Subcutaneous abdominal adipose tissue (tissue), 5 donors: ENCODE measurements around the gene PPP1CB.
"Not testable (repeated sequence)": the region's sequence is repeated elsewhere in the genome, so short reads cannot be mapped to it uniquely, and the experiment has no call there.

Experiments used
- H3K27ac ChIP-seq: one replicate; pipeline ENCODE4 v1.7.0; 2013; ENCODE audit warnings: low read depth, mild to moderate bottlenecking, inconsistent platforms, low read length, moderate library complexity
- H3K27me3 ChIP-seq, 5 donors: one replicate each; pipeline ENCODE4 v1.7.0; 2013; ENCODE audit warnings: low read length in 5 of 5, inconsistent platforms in 1 of 5; ENCODE audit not compliant: control insufficient read depth in 5 of 5, insufficient read depth in 4 of 5
- H3K36me3 ChIP-seq, 5 donors: one replicate each; pipeline ENCODE4 v1.7.0; 2013; ENCODE audit warnings: low read length in 5 of 5; ENCODE audit not compliant: control insufficient read depth in 5 of 5, insufficient read depth in 5 of 5
- H3K4me1 ChIP-seq, 5 donors: one replicate each; pipeline ENCODE4 v1.7.0; 2013; ENCODE audit warnings: low read length in 5 of 5, mild to moderate bottlenecking in 3 of 5, moderate library complexity in 1 of 5; ENCODE audit not compliant: control insufficient read depth in 5 of 5, insufficient read depth in 5 of 5
- H3K4me3 ChIP-seq, 5 donors: one replicate each; pipeline ENCODE4 v1.7.0; 2013; ENCODE audit warnings: low read length in 5 of 5, low read depth in 1 of 5
- H3K9ac ChIP-seq, 5 donors: one replicate each; pipeline ENCODE4 v1.7.0; 2013; ENCODE audit warnings: low read length in 5 of 5, mild to moderate bottlenecking in 4 of 5, moderate library complexity in 3 of 5
- H3K9me3 ChIP-seq, 5 donors: one replicate each; pipeline ENCODE4 v1.7.0; 2013; ENCODE audit warnings: low read length in 5 of 5; ENCODE audit not compliant: control insufficient read depth in 5 of 5
- donor health status: healthy.
- donor health status: healthy.
- donor health status: healthy.
- donor health status: healthy.
- donor health status: healthy.

The PPP1CB gene

DNA sequence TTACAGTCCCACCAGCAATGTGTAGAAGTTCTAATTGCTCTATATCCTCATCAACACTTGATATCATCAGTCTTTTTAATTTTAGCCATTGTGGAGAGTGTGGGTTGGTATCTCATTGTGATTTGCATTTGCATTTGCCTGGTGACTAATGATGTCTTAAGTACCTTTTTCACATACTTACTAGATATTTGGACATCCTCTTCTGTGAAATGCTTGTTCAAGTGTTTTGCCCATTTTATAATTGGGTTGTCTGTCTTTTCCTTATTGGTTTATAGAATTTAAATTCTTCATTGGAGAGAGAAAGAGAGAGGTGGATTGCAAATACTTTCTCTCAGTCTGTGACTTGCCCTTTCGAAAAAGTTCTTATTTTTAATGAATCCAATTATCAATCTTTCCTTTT, 14.0 kb upstream of the PPP1CB start:
- H3K27me3 ChIP-seq: no peaks in the 10 kb centered on the region
- peaks cover 3 to 14% (median 7%) of the 10 kb centered on the region in 5 donors for H3K4me1 ChIP-seq
- H3K36me3 ChIP-seq: no peaks in the 10 kb centered on the region
- H3K27ac ChIP-seq: no peak overlapping the region
- H3K9me3 ChIP-seq: peaks cover 2 to 7% (median 6%) of the 10 kb centered on the region in 5 donors
- H3K9ac ChIP-seq: no peak overlapping the region
- no peak overlapping the region for H3K4me3 ChIP-seq

- H3K4me3 ChIP-seq: not testable (repeated sequence)
Measured at GRCh38 chr2:28742619-28743018, 9.0 kb upstream of the PPP1CB start.

DNA sequence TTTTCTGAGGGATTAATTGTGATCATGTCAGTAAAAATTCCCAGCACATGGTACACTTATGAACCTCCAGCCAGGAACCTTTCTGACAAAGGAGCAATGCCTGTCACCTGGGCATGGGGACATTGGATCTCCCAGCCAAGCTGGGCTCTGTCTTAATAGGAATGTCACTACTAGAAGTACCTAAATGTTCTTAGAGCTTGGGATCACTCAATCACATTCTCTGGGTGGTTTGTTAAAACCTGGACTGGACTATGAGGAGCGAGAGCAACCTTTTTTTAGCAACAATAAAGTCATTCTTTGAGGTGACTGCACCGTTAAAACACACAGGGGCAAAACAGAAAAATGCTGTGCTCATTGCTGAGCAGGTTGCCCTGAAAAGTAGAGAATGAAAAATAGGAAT, 6.4 kb upstream of the PPP1CB start:
- Histone ChIP-seq H3K4me1 (peaks cover 0 to 2% (median 1%) of the 10 kb centered on the region in 5 donors), H3K36me3 (no peaks in the 10 kb centered on the region), H3K4me3 (no peak overlapping the region), H3K27me3 (no peaks in the 10 kb centered on the region), H3K9ac (no peak overlapping the region), H3K9me3 (no peaks in the 10 kb centered on the region), H3K27ac (no peak overlapping the region)

More at GRCh38 chr2:28742619-28743018, 9.0 kb upstream of the PPP1CB start:
- not testable (repeated sequence) for H3K9ac ChIP-seq, H3K27ac ChIP-seq, H3K9me3 ChIP-seq, H3K27me3 ChIP-seq, H3K36me3 ChIP-seq, H3K4me1 ChIP-seq

GRCh38 chr2:28745876-28746275, 5.8 kb upstream of the PPP1CB start:
- Histone ChIP-seq H3K4me1 (peaks cover 2 to 9% (median 8%) of the 10 kb centered on the region in 5 donors), H3K4me3 (no peak overlapping the region), H3K27ac (no peak overlapping the region)

DNA sequence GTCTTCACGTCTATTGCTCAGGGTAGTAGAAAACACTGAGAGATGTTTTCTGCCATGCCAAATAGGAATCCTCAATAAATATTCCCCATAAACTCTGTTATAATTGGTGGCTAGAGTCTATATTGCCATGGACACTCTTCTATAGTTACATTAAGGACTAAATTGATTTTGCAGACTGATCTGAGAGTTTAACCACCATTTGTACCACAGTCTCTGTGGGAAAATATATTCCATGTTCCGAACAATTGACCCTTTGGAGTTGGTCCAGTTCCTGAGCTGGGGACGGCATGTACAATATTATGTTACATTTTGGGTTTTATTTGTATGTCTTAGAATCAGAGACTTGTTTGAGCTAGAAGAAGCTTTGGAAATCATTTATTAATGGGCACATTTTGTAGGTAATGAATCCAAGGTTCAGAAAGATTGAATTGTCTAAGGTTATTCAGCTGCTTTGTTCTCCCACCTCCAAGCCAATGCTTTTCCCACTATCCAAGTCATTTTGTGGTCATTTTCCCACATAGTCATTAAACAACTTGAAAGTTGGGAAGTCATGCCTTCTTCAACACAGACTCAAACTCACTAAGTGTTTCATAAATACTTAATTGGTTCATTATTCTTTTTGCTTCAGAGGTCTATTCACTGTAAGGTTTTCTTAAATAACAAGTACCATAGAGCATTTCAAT, 5.1 kb upstream of the PPP1CB start:
- Histone ChIP-seq H3K9me3 (no peaks in the 10 kb centered on the region), H3K36me3 (no peaks in the 10 kb centered on the region), H3K9ac (no peak overlapping the region), H3K4me3 (no peak overlapping the region), H3K27ac (no peak overlapping the region), H3K4me1 (peaks cover 2 to 12% (median 10%) of the 10 kb centered on the region in 5 donors), H3K27me3 (no peaks in the 10 kb centered on the region)

More at GRCh38 chr2:28745876-28746275, 5.8 kb upstream of the PPP1CB start:
- H3K36me3 ChIP-seq: no peaks in the 10 kb centered on the region
- no peaks in the 10 kb centered on the region for H3K9me3 ChIP-seq
- H3K27me3 ChIP-seq: no peaks in the 10 kb centered on the region
- H3K9ac ChIP-seq: no peak overlapping the region

DNA sequence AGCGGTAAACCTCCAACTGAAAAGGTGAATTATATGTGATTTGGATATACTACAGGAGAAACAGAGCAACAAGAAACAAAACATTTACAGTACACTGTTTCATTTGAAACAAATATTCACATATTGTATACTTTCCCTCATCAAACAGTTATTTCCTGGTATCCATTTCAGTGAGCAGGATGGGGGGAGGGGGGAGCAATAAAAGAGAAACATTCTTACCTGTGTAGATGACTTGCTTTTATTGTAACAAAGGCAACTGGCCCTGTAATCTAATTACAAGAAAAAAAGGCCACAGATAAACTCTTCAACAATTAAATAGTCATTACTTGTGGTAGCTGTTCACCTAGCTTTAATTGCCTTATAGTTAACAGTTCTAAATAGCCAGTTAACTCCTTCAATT, 3.9 kb upstream of the PPP1CB start:
- Histone ChIP-seq H3K4me3 (no peak overlapping the region), H3K27me3 (no peaks in the 10 kb centered on the region), H3K9ac (peak overlapping the region in 1 of 5 donors; percentile 39), H3K27ac (no peak overlapping the region), H3K36me3 (no peaks in the 10 kb centered on the region), H3K9me3 (no peaks in the 10 kb centered on the region), H3K4me1 (peaks cover 2 to 13% (median 12%) of the 10 kb centered on the region in 5 donors)

DNA sequence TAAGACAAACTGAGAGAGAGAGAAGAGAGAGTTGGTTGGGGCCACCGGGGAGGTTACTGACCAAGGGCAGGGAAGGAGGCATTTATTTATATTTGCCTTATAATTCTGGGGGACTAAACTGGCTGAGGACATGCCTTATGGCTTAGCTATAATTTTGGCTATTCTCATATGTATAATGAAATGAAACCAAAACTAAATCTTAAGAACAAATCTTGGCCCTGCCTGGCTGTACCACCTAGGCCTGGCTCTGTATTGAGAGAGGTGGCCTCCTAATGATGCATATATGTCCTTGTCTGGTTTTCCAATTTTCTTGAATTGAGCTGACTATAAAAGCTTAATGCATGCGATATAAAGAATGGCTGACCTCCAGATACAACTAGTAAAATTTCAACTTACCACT, 3.5 kb upstream of the PPP1CB start:
- Histone ChIP-seq H3K9ac (peak overlapping the region in 1 of 5 donors; percentile 39), H3K27ac (no peak overlapping the region), H3K4me1 (peaks cover 2 to 17% (median 17%) of the 10 kb centered on the region in 5 donors)

GRCh38 chr2:28748941-28749340, 2.7 kb upstream of the PPP1CB start:
- Histone ChIP-seq H3K9ac (no peak overlapping the region), H3K36me3 (no peaks in the 10 kb centered on the region), H3K27ac (no peak overlapping the region), H3K4me3 (no peak overlapping the region), H3K4me1 (peaks cover 2 to 25% (median 21%) of the 10 kb centered on the region in 5 donors), H3K9me3 (no peaks in the 10 kb centered on the region), H3K27me3 (no peaks in the 10 kb centered on the region)

More for the DNA sequence above, 3.5 kb upstream of the PPP1CB start:
- Histone ChIP-seq H3K36me3 (no peaks in the 10 kb centered on the region), H3K4me3 (no peak overlapping the region), H3K27me3 (no peaks in the 10 kb centered on the region), H3K9me3 (no peaks in the 10 kb centered on the region)

- Histone ChIP-seq H3K4me1 (peaks cover 2 to 30% (median 21%) of the 10 kb centered on the region in 5 donors), H3K4me3 (no peak overlapping the region), H3K36me3 (no peaks in the 10 kb centered on the region), H3K27ac (no peak overlapping the region), H3K27me3 (no peaks in the 10 kb centered on the region), H3K9ac (no peak overlapping the region), H3K9me3 (no peaks in the 10 kb centered on the region)
Measured at GRCh38 chr2:28749526-28749925, 2.1 kb upstream of the PPP1CB start.

GRCh38 chr2:28750316-28751251, 1.0 kb upstream of the PPP1CB start:
- Histone ChIP-seq H3K27me3 (no peaks in the 10 kb centered on the region), H3K9me3 (no peaks in the 10 kb centered on the region), H3K4me3 (peak overlapping the region; percentile 87 to 98 (median 91)), H3K4me1 (peaks cover 2 to 40% (median 31%) of the 10 kb centered on the region in 5 donors), H3K9ac (peak overlapping the region; percentile 12 to 93 (median 81)), H3K27ac (peak overlapping the region; percentile 96), H3K36me3 (no peaks in the 10 kb centered on the region)
